Upper lobe of left lung (tissue), 6 donors: ENCODE data around the gene RAB11A. TPM values are rescaled to one million over a fixed set of nuclear protein-coding genes. Genes with fewer than 3 reads are reported as not detected.

Source experiments
- ATAC-seq, 2 donors: fragments of 200-7000 bp; cut with Tn5 transposase; one replicate each; pipeline ENCODE4 v1.9.1; 2022; ENCODE audit warnings: mild to moderate bottlenecking in 2 of 2, moderate library complexity in 2 of 2; ENCODE audit not compliant: low FRiP score in 2 of 2
- DNase-seq, 2 donors: peaks; one replicate each; pipeline ENCODE4 v3.0.0-alpha.2; 2019 to 2020
- H3K27ac ChIP-seq, 4 donors: fragments of 200-600 bp; sonication (generic); one replicate each; pipeline ENCODE4 v1.5.1; 2016 to 2019
- H3K27me3 ChIP-seq, 4 donors: fragments of 200-600 bp; sonication (generic); one replicate each; pipeline ENCODE4 v1.5.1; 2017 to 2019
- H3K36me3 ChIP-seq, 4 donors: fragments of 200-600 bp; sonication (generic); one replicate each; pipeline ENCODE4 v1.5.1; 2016 to 2019
- H3K4me1 ChIP-seq, 4 donors: fragments of 200-600 bp; sonication (generic); one replicate each; pipeline ENCODE4 v1.5.1; 2018 to 2019
- H3K4me3 ChIP-seq, 4 donors: fragments of 200-600 bp; sonication (generic); one replicate each; pipeline ENCODE4 v1.5.1; 2017 to 2019; ENCODE audit warnings: mild to moderate bottlenecking in 2 of 4, moderate library complexity in 1 of 4
- H3K9me3 ChIP-seq, 4 donors: fragments of 200-600 bp; sonication (generic); one replicate each; pipeline ENCODE4 v1.5.1; 2018 to 2019
- EP300 ChIP-seq, 4 donors: sonication (generic); formaldehyde crosslinking; IDR thresholded peaks; one replicate each; pipeline ENCODE4 v1.5.1; 2017; ENCODE audit warnings: antibody characterized with exemption in 4 of 4, control low read depth in 2 of 4
- POLR2A ChIP-seq, 4 donors: fragments of 450-650 bp; IDR thresholded peaks; one replicate each; pipeline ENCODE4 v1.5.1; 2016 to 2017; ENCODE audit warnings: antibody characterized with exemption in 4 of 4, mild to moderate bottlenecking in 2 of 4
- POLR2AphosphoS5 ChIP-seq, 2 donors: sonication (generic); formaldehyde crosslinking; IDR thresholded peaks; one replicate each; pipeline ENCODE4 v1.5.1; 2017; ENCODE audit warnings: antibody characterized with exemption in 2 of 2
- WGBS, 2 donors: methylation state at CpG; one replicate each; pipeline ENCODE4 v1.1.5; 2017 to 2018; 5-methylcytosine and 5-hydroxymethylcytosine counted together
- total RNA-seq, 6 donors: library from RNA; depleted of rRNA in 4 of 6; stranded (reverse); fragments of >200 nt in 4 of 6; gene quantifications; one replicate each; pipeline versions ENCODE4 v1.1.0 to v1.2.1, GENCODE V29; 2016 to 2021
- TF ChIP-seq, protein P1 (sequence below), 6 experiments: fragments of 450-650 bp in 4 of 6; fragments of 200-600 bp in 2 of 6; sonication (generic) in 2 of 6; IDR thresholded peaks; one replicate each; pipeline ENCODE4 v1.5.1; 2016 to 2019; ENCODE audit warnings: antibody characterized with exemption in 6 of 6
- donor health status: DM: no; HTN: no; CAD: no; lungs with moderate emphysema.
- donor health status: DM: no; HTN: yes; CAD: no; lungs with severe emphysema.

RAB11A gene
- total RNA-seq, 6 donors from 2014 or later, result 15.7 to 205 (median 144) TPM

DNA sequence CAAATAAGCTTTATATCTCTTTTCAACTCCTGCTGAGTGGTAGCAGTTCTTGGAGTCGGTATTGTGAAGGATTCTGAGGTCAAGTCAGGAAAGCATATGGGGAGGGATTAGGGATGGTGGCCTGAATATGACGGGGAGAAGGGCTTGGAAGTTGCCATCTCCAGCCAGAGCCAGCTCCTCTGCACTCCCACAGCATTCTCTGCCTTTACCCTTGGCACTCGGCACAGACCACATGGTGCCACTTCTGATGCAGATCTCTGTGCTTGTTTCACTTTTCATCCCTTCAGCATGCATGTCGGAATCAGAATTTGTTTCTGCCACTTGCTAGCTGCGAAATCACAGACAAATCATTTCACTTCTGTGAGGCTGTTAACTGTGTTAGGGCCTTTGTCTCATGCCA is 52.5 kb downstream of the RAB11A start:
- no peaks in the 10 kb centered on the region for H3K9me3 ChIP-seq
- peaks cover 0 to 3% (median under 1%) of the 10 kb centered on the region in 4 donors for H3K4me1 ChIP-seq
- no peak for ATAC-seq
- H3K36me3 ChIP-seq, result peaks cover 0 to 16% (median 6%) of the 10 kb centered on the region in 4 donors
- DNase-seq, result no peak
- no peak overlapping the region for H3K4me3 ChIP-seq
- H3K27ac ChIP-seq, result no peak overlapping the region
- TF ChIP-seq, protein P1, sequence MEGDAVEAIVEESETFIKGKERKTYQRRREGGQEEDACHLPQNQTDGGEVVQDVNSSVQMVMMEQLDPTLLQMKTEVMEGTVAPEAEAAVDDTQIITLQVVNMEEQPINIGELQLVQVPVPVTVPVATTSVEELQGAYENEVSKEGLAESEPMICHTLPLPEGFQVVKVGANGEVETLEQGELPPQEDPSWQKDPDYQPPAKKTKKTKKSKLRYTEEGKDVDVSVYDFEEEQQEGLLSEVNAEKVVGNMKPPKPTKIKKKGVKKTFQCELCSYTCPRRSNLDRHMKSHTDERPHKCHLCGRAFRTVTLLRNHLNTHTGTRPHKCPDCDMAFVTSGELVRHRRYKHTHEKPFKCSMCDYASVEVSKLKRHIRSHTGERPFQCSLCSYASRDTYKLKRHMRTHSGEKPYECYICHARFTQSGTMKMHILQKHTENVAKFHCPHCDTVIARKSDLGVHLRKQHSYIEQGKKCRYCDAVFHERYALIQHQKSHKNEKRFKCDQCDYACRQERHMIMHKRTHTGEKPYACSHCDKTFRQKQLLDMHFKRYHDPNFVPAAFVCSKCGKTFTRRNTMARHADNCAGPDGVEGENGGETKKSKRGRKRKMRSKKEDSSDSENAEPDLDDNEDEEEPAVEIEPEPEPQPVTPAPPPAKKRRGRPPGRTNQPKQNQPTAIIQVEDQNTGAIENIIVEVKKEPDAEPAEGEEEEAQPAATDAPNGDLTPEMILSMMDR (IDR thresholded peaks at IDR 0.05), result no peak
- TF ChIP-seq POLR2A (IDR thresholded peaks at IDR 0.05), result no peak
- TF ChIP-seq EP300 (IDR thresholded peaks at IDR 0.05), result no peak
- TF ChIP-seq POLR2AphosphoS5 (IDR thresholded peaks at IDR 0.05), result no peak
- no peaks in the 10 kb centered on the region for H3K27me3 ChIP-seq
- 83 to 92% methylated on average over 5 of the region's 5 CpGs for WGBS, 2 donors

DNA sequence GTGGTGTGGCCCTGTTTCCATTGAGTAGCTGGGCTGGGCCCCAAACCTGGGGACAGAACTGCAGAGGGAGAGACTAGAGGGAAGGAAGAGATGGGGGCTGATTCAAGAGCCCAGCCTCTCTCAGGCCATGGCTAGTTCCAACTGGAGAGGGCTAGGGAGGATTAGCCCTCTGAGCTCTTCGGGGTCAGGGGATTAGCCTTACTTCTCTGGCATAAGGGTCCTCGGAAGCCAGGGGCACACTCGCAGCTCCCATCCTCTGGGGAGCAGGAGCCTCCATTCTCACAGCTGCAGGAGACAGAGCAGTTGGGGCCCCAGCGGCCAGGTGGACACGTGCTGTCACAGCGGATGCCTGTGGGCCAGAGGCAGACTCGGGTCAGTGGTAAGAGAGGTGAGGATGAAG is 53.3 kb downstream of the RAB11A start:
- H3K4me1 ChIP-seq, result no peaks in the 10 kb centered on the region
- no peak overlapping the region for H3K27ac ChIP-seq
- peaks cover 0 to 16% (median 6%) of the 10 kb centered on the region in 4 donors for H3K36me3 ChIP-seq
- ATAC-seq, result no peak
- no peak overlapping the region for H3K4me3 ChIP-seq
- H3K27me3 ChIP-seq, result no peaks in the 10 kb centered on the region
- H3K9me3 ChIP-seq, result no peaks in the 10 kb centered on the region
- DNase-seq, result peak in 1 of 2 donors; percentile 31
- WGBS, 2 donors, result 79 to 95% methylated on average over 7 of the region's 7 CpGs
- TF ChIP-seq POLR2A (IDR thresholded peaks at IDR 0.05), result no peak
- TF ChIP-seq POLR2AphosphoS5 (IDR thresholded peaks at IDR 0.05), result no peak
- TF ChIP-seq, protein P1 (IDR thresholded peaks at IDR 0.05), result no peak

DNA sequence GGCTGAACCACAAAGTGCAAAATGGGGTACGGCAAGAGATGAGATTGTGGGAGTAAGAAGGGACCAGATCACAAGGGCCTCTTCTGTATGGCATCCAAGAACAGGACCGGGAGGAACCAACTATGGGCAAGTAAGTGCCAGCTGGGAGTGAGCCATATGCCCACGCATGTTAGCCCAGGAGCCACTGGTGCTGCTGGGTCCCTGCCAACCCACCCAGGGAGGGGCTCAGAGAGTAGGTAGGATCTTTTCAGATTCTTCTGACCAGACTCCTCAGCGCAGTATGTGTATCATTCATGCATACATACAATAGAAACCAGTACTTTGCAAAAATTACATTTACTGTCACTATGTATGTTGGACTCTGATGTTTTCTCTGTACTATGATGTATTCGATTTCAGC is 54.0 kb downstream of the RAB11A start:
- H3K4me3 ChIP-seq, result no peak overlapping the region
- ATAC-seq (no peak), DNase-seq (no peak)
- H3K27ac ChIP-seq, result no peak overlapping the region
- TF ChIP-seq EP300 (IDR thresholded peaks at IDR 0.05) (no peak), POLR2A (IDR thresholded peaks at IDR 0.05) (no peak), POLR2AphosphoS5 (IDR thresholded peaks at IDR 0.05) (no peak)
- TF ChIP-seq, protein P1 (IDR thresholded peaks at IDR 0.05), result no peak
- peaks cover 0 to 16% (median 5%) of the 10 kb centered on the region in 4 donors for H3K36me3 ChIP-seq
- H3K4me1 ChIP-seq, result no peaks in the 10 kb centered on the region
- H3K9me3 ChIP-seq, result no peaks in the 10 kb centered on the region
- 83 to 84% methylated on average over 5 of the region's 5 CpGs for WGBS, 2 donors
- H3K27me3 ChIP-seq, result no peaks in the 10 kb centered on the region

DNA sequence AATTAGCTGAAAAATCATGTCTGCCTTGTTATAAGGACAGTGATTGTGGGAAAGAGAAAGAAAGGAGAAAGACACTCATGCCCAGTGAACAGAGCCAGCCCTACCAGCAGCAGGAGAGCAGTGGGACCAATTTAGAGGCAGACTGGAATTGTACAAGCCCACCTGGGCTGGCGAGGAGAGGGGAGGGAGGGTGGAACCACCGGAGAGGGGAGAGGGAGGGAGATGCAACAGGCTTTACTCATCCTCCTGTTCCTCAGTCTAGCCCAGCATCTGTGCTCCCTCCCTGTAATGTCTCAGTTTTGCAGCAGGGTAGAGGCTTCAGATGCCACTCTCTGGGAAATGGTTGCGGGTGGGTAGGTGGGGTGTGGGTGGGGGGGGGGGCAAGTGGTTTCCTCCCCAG is 54.7 kb downstream of the RAB11A start:
- H3K4me1 ChIP-seq, result no peaks in the 10 kb centered on the region
- TF ChIP-seq POLR2AphosphoS5 (IDR thresholded peaks at IDR 0.05), result no peak
- TF ChIP-seq, protein P1 (IDR thresholded peaks at IDR 0.05), result no peak
- TF ChIP-seq EP300 (IDR thresholded peaks at IDR 0.05), result no peak
- TF ChIP-seq POLR2A (IDR thresholded peaks at IDR 0.05), result no peak
- no peaks in the 10 kb centered on the region for H3K27me3 ChIP-seq
- H3K36me3 ChIP-seq, result peaks cover 0 to 9% (median 1%) of the 10 kb centered on the region in 4 donors
- DNase-seq (no peak), ATAC-seq (no peak)
- no peaks in the 10 kb centered on the region for H3K9me3 ChIP-seq
- WGBS, 2 donors, result 91 to 95% methylated on average over 2 to 3 of the region's 3 CpGs
- no peak overlapping the region for H3K4me3 ChIP-seq
- no peak overlapping the region for H3K27ac ChIP-seq

DNA sequence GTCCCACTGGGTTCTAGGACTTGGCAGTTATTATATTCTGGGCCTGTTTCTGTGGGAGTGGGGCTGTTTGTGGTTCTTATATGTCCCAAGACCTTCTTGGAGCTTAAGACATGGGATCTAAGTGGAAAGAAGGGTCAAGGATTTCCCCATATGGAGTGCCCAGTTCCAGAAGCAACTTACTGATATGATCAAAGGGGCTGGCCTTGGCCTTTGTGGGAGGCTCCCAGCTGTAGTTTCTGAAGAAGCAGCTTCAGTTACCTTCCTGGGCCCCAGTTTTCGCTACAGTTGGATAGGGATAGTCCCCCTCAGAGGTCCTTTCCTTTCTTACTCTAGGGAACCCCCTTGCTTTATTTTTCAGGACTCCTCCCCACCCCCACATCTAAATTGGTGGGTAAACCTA is 56.0 kb downstream of the RAB11A start:
- no peak overlapping the region for H3K4me3 ChIP-seq
- no peaks in the 10 kb centered on the region for H3K4me1 ChIP-seq
- TF ChIP-seq, protein P1 (IDR thresholded peaks at IDR 0.05), result no peak
- TF ChIP-seq POLR2AphosphoS5 (IDR thresholded peaks at IDR 0.05) (no peak), POLR2A (IDR thresholded peaks at IDR 0.05) (no peak), EP300 (IDR thresholded peaks at IDR 0.05) (no peak)
- no peak for DNase-seq
- ATAC-seq, result no peak
- no peaks in the 10 kb centered on the region for H3K27me3 ChIP-seq
- no peaks in the 10 kb centered on the region for H3K9me3 ChIP-seq
- no peak overlapping the region for H3K27ac ChIP-seq
- WGBS, 2 donors, result 93 to 100% methylated on average over 1 of the region's 1 CpG
- H3K36me3 ChIP-seq, result no peaks in the 10 kb centered on the region
